HG03175 (cell line): ENCODE measurements around the gene FRY.
A peak's percentile ranks its signal among the peaks of the same experiment; 100 is the strongest.

Source experiments
- ATAC-seq: cut with Tn5 transposase; IDR thresholded peaks from one replicate; pipeline ENCODE4 v1.9.1; 2021; ENCODE audit warnings: mild to moderate bottlenecking, moderate library complexity; ENCODE audit not compliant: unreplicated experiment

FRY gene

GRCh38 chr13:32254416-32254815, 222.8 kb downstream of the FRY start:
- ATAC-seq: no peak

- ATAC-seq: no peak
These were observed 223.5 kb downstream of the FRY start for GRCh38 chr13:32254916-32255723.

- ATAC-seq: no peak
These were observed 224.1 kb downstream of the FRY start for GRCh38 chr13:32255724-32256109.

- ATAC-seq: no peak
These were observed 224.7 kb downstream of the FRY start for GRCh38 chr13:32256243-32256642.

- ATAC-seq: no peak
These were observed 226.1 kb downstream of the FRY start for GRCh38 chr13:32257649-32258048.

- ATAC-seq: no peak
These were observed 227.5 kb downstream of the FRY start for GRCh38 chr13:32259116-32259515.

- no peak for ATAC-seq
These were observed 230.0 kb downstream of the FRY start for GRCh38 chr13:32261567-32261966.

- no peak for ATAC-seq
These were observed 230.6 kb downstream of the FRY start for GRCh38 chr13:32262165-32262564.

GRCh38 chr13:32262619-32263018, 231.0 kb downstream of the FRY start:
- no peak for ATAC-seq

GRCh38 chr13:32264407-32264806, 232.8 kb downstream of the FRY start:
- ATAC-seq: no peak

GRCh38 chr13:32265726-32266125, 234.2 kb downstream of the FRY start:
- ATAC-seq: no peak

GRCh38 chr13:32266130-32266529, 234.6 kb downstream of the FRY start:
- no peak for ATAC-seq

GRCh38 chr13:32267836-32268439, 236.4 kb downstream of the FRY start:
- ATAC-seq: peak; percentile 93

- ATAC-seq: no peak
These were observed 240.6 kb downstream of the FRY start for GRCh38 chr13:32272021-32272683.

GRCh38 chr13:32277839-32278238, 246.3 kb downstream of the FRY start:
- ATAC-seq: no peak

- no peak for ATAC-seq
These were observed 246.9 kb downstream of the FRY start for GRCh38 chr13:32278426-32278825.

- no peak for ATAC-seq
These were observed 249.5 kb downstream of the FRY start for GRCh38 chr13:32281096-32281495.

- ATAC-seq: no peak
These were observed 250.6 kb downstream of the FRY start for GRCh38 chr13:32282096-32282711.

- ATAC-seq: no peak
These were observed 253.5 kb downstream of the FRY start for GRCh38 chr13:32284927-32285632.

GRCh38 chr13:32285633-32285965, 254.0 kb downstream of the FRY start:
- no peak for ATAC-seq

- no peak for ATAC-seq
These were observed 265.6 kb downstream of the FRY start for GRCh38 chr13:32297206-32297605.
